WTC11 (cell line): Measurements from ENCODE around the gene CYP8B1. TPM values are rescaled to one million over a fixed set of nuclear protein-coding genes. Genes with fewer than 3 reads are reported as not detected.

Source experiments
- ATAC-seq: fragments of 200-7000 bp; cut with Tn5 transposase; 2 replicates; pipeline ENCODE4 v1.10.0; 2021; ENCODE audit warnings: mild to moderate bottlenecking, moderate library complexity
- CTCF ChIA-PET: fragments of 300-600 bp; sonication (Branson Sonifier 250); formaldehyde crosslinking; loops from one replicate; lab custom pipeline; 2021; ENCODE audit warnings: antibody characterized with exemption; lab: Charles Lee
- POLR2A ChIA-PET: fragments of 350-600 bp; sonication (Branson Sonifier 250); formaldehyde crosslinking; loops from one replicate; lab custom pipeline; 2021; ENCODE audit warnings: antibody characterized with exemption; lab: Charles Lee
- DNase-seq: peaks from one replicate; pipeline ENCODE4 v3.0.0; 2021; ENCODE audit warnings: low spot score
- H3K27ac Mint-ChIP-seq: 2 replicates; pipeline ENCODE4 v1.8.0; 2021; ENCODE audit warnings: mixed read lengths
- H3K27me3 Mint-ChIP-seq: 2 replicates; pipeline ENCODE4 v1.8.0; 2021; ENCODE audit warnings: low read depth, mild to moderate bottlenecking, moderate library complexity, mixed read lengths
- H3K36me3 Mint-ChIP-seq: 2 replicates; pipeline ENCODE4 v1.8.0; 2021; ENCODE audit warnings: mixed read lengths
- H3K4me1 Mint-ChIP-seq: 2 replicates; pipeline ENCODE4 v1.8.0; 2022; ENCODE audit warnings: mixed read lengths
- H3K4me3 Mint-ChIP-seq: 2 replicates; pipeline ENCODE4 v1.8.0; 2021; ENCODE audit warnings: mild to moderate bottlenecking, moderate library complexity, mixed read lengths
- H3K9me3 Mint-ChIP-seq: 2 replicates; pipeline ENCODE4 v1.8.0; 2021; ENCODE audit warnings: mixed read lengths
- NFATC4 ChIP-seq: fragments of 250-450 bp; sonication (Bioruptor Pico); IDR thresholded peaks from 2 replicates; pipeline ENCODE4 v1.9.0; 2021; ENCODE audit warnings: mild to moderate bottlenecking
- NFYB ChIP-seq: sonication (generic); formaldehyde crosslinking; conservative IDR thresholded peaks from 2 replicates; pipeline ENCODE4 v1.8.0; 2022; ENCODE audit warnings: low read depth, missing genetic modification reagents
- NR1H2 ChIP-seq: sonication (generic); formaldehyde crosslinking; IDR thresholded peaks from 2 replicates; pipeline ENCODE4 v1.9.0; 2021; ENCODE audit warnings: mild to moderate bottlenecking, moderate library complexity, missing genetic modification reagents
- NR2C2 ChIP-seq: sonication (generic); formaldehyde crosslinking; IDR thresholded peaks from 2 replicates; pipeline ENCODE4 v1.8.0; 2022; ENCODE audit warnings: mild to moderate bottlenecking, missing genetic modification reagents
- NR3C1 ChIP-seq: sonication (generic); formaldehyde crosslinking; conservative IDR thresholded peaks from 2 replicates; pipeline ENCODE4 v1.8.1; 2023; ENCODE audit warnings: low read depth, mild to moderate bottlenecking, missing genetic modification reagents
- TP53 ChIP-seq: sonication (generic); formaldehyde crosslinking; IDR thresholded peaks from 2 replicates; pipeline ENCODE4 v1.8.1; 2023; ENCODE audit warnings: mild to moderate bottlenecking, missing genetic modification reagents
- ZNF317 ChIP-seq: sonication (generic); formaldehyde crosslinking; IDR thresholded peaks from 2 replicates; pipeline ENCODE4 v1.8.1; 2023; ENCODE audit warnings: low read depth, mild to moderate bottlenecking, moderate library complexity, missing genetic modification reagents, borderline replicate concordance
- ZNF396 ChIP-seq: fragments of 250-450 bp; sonication (Bioruptor Pico); IDR thresholded peaks from 2 replicates; pipeline ENCODE4 v1.8.0; 2021; ENCODE audit warnings: mild to moderate bottlenecking, moderate library complexity, borderline replicate concordance
- total RNA-seq: library from RNA; stranded (reverse); gene quantifications from 3 replicates; pipeline ENCODE4 v1.2.3, GENCODE V29; 2021
- TF ChIP-seq, protein P1 (sequence below): sonication (generic); formaldehyde crosslinking; IDR thresholded peaks from 2 replicates; pipeline ENCODE4 v1.8.0; 2022; ENCODE audit warnings: mild to moderate bottlenecking, missing genetic modification reagents
- TF ChIP-seq, protein P2 (sequence below): fragments of 250-450 bp; sonication (Bioruptor Pico); IDR thresholded peaks from 2 replicates; pipeline ENCODE4 v1.9.0; 2021; ENCODE audit warnings: mild to moderate bottlenecking, borderline replicate concordance
- TF ChIP-seq, protein P3 (sequence below): sonication (generic); formaldehyde crosslinking; IDR thresholded peaks from 2 replicates; pipeline ENCODE4 v1.8.1; 2023; ENCODE audit warnings: mild to moderate bottlenecking, missing genetic modification reagents
- TF ChIP-seq, protein P4 (sequence below): sonication (generic); formaldehyde crosslinking; IDR thresholded peaks from 2 replicates; pipeline ENCODE4 v1.8.1; 2023; ENCODE audit warnings: mild to moderate bottlenecking, missing genetic modification reagents

Gene CYP8B1
- total RNA-seq, 1 experiment from 2014 or later: 0.13 TPM

DNA sequence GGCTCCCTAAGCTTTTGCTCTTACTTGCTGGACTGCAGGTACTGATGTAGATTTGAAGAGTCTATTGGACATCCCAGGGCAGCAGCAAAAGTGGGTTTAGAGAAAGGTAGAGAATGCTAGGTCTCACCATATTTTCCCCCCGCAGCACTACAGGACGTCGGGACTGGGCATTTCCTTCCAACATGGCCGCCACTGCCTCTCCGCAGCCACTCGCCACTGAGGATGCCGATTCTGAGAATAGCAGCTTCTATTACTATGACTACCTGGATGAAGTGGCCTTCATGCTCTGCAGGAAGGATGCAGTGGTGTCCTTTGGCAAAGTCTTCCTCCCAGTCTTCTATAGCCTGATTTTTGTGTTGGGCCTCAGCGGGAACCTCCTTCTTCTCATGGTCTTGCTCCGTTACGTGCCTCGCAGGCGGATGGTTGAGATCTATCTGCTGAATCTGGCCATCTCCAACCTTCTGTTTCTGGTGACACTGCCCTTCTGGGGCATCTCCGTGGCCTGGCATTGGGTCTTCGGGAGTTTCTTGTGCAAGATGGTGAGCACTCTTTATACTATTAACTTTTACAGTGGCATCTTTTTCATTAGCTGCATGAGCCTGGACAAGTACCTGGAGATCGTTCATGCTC is 11.2 kb downstream of the CYP8B1 start:
- Mint-ChIP-seq H3K4me3 (no peak overlapping the region), H3K9me3 (peaks cover 4% of the 10 kb centered on the region; the same call in 1 of the 2 replicates), H3K36me3 (no peaks in the 10 kb centered on the region)
- POLR2A ChIA-PET: no interaction called here
- no peak for TF ChIP-seq NFYB (CRISPR knock-in tag)
- no peak for TF ChIP-seq NR3C1 (CRISPR knock-in tag)
- TF ChIP-seq, protein P1, sequence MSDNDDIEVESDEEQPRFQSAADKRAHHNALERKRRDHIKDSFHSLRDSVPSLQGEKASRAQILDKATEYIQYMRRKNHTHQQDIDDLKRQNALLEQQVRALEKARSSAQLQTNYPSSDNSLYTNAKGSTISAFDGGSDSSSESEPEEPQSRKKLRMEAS (CRISPR knock-in tag): no peak
- no peak for TF ChIP-seq NFATC4 (CRISPR knock-in tag)
- TF ChIP-seq, protein P2, sequence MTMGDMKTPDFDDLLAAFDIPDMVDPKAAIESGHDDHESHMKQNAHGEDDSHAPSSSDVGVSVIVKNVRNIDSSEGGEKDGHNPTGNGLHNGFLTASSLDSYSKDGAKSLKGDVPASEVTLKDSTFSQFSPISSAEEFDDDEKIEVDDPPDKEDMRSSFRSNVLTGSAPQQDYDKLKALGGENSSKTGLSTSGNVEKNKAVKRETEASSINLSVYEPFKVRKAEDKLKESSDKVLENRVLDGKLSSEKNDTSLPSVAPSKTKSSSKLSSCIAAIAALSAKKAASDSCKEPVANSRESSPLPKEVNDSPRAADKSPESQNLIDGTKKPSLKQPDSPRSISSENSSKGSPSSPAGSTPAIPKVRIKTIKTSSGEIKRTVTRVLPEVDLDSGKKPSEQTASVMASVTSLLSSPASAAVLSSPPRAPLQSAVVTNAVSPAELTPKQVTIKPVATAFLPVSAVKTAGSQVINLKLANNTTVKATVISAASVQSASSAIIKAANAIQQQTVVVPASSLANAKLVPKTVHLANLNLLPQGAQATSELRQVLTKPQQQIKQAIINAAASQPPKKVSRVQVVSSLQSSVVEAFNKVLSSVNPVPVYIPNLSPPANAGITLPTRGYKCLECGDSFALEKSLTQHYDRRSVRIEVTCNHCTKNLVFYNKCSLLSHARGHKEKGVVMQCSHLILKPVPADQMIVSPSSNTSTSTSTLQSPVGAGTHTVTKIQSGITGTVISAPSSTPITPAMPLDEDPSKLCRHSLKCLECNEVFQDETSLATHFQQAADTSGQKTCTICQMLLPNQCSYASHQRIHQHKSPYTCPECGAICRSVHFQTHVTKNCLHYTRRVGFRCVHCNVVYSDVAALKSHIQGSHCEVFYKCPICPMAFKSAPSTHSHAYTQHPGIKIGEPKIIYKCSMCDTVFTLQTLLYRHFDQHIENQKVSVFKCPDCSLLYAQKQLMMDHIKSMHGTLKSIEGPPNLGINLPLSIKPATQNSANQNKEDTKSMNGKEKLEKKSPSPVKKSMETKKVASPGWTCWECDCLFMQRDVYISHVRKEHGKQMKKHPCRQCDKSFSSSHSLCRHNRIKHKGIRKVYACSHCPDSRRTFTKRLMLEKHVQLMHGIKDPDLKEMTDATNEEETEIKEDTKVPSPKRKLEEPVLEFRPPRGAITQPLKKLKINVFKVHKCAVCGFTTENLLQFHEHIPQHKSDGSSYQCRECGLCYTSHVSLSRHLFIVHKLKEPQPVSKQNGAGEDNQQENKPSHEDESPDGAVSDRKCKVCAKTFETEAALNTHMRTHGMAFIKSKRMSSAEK (CRISPR knock-in tag): no peak
- TF ChIP-seq TP53 (CRISPR knock-in tag): no peak
- no peak for TF ChIP-seq NR2C2 (CRISPR knock-in tag)
- no peak for TF ChIP-seq ZNF317 (CRISPR knock-in tag)
- TF ChIP-seq, protein P3, sequence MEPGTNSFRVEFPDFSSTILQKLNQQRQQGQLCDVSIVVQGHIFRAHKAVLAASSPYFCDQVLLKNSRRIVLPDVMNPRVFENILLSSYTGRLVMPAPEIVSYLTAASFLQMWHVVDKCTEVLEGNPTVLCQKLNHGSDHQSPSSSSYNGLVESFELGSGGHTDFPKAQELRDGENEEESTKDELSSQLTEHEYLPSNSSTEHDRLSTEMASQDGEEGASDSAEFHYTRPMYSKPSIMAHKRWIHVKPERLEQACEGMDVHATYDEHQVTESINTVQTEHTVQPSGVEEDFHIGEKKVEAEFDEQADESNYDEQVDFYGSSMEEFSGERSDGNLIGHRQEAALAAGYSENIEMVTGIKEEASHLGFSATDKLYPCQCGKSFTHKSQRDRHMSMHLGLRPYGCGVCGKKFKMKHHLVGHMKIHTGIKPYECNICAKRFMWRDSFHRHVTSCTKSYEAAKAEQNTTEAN (CRISPR knock-in tag): no peak
- TF ChIP-seq, all 79 proteins: peak for 0
- Mint-ChIP-seq H3K27ac (no peak overlapping the region), H3K4me1 (no peaks in the 10 kb centered on the region), H3K27me3 (peaks cover 14% of the 10 kb centered on the region; the same call in 1 of the 2 replicates)
- CTCF ChIA-PET: no interaction called here
- no peak for ATAC-seq
- no peak for DNase-seq

DNA sequence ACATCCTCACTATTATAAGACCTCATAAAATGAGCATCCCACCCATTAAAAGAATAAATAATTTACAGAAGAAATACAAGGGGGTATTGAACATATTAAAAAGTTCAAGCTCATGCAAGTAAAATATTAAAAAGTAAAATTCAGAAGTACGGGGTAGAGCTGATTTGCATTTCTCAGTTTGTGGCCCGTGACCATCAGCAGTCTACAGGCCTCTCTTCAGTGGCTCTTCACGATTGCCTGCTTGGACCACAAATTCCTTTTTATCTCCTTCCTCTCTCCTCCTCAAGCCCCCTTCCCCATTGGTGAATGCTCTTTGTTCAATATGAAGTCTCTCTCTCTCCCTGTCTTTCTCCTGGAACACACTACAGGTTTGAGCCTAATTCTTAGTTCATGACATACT is 19.1 kb downstream of the CYP8B1 start:
- TF ChIP-seq NR1H2 (no peak), ZNF396 (CRISPR knock-in tag) (no peak)
- TF ChIP-seq, protein P4, sequence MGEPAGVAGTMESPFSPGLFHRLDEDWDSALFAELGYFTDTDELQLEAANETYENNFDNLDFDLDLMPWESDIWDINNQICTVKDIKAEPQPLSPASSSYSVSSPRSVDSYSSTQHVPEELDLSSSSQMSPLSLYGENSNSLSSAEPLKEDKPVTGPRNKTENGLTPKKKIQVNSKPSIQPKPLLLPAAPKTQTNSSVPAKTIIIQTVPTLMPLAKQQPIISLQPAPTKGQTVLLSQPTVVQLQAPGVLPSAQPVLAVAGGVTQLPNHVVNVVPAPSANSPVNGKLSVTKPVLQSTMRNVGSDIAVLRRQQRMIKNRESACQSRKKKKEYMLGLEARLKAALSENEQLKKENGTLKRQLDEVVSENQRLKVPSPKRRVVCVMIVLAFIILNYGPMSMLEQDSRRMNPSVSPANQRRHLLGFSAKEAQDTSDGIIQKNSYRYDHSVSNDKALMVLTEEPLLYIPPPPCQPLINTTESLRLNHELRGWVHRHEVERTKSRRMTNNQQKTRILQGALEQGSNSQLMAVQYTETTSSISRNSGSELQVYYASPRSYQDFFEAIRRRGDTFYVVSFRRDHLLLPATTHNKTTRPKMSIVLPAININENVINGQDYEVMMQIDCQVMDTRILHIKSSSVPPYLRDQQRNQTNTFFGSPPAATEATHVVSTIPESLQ: no peak
- no peak overlapping the region for H3K27ac Mint-ChIP-seq
- H3K9me3 Mint-ChIP-seq: peaks cover 9% of the 10 kb centered on the region
- peaks cover 9% of the 10 kb centered on the region; the same call in 1 of the 2 replicates for H3K27me3 Mint-ChIP-seq
- ChIA-PET POLR2A (no interaction called here), CTCF (interaction anchor here (1.2 to 1.3 kb wide), 2 partner anchors 17 to 25 kb away, joined by 3 to 4 read pairs; no protein-coding TSS in a partner anchor)
- no peak for ATAC-seq
- H3K4me3 Mint-ChIP-seq: no peak overlapping the region
- no peaks in the 10 kb centered on the region; the same call in 1 of the 2 replicates for H3K36me3 Mint-ChIP-seq
- DNase-seq: no peak
- H3K4me1 Mint-ChIP-seq: peaks cover 3% of the 10 kb centered on the region; the same call in 1 of the 2 replicates
